B cell (primary cell): Measurements from ENCODE around the gene ZNF648. TPM values are rescaled to one million over a fixed set of nuclear protein-coding genes. Genes with fewer than 3 reads are reported as not detected.

ENCODE experiments used
- ATAC-seq: fragments of 200-7000 bp; cut with Tn5 transposase; one replicate; pipeline ENCODE4 v1.10.0; 2021; ENCODE audit warnings: low read depth, mild to moderate bottlenecking, moderate number of reproducible peaks, moderate library complexity
- CTCF ChIA-PET: fragments of 350-600 bp; sonication (Branson Sonifier 250); formaldehyde crosslinking; loops from one replicate; lab custom pipeline; 2021; ENCODE audit warnings: antibody characterized with exemption, inconsistent platforms; lab: Charles Lee
- POLR2A ChIA-PET: fragments of 350-600 bp; sonication (Branson Sonifier 250); formaldehyde crosslinking; loops from one replicate; lab custom pipeline; 2021; ENCODE audit warnings: antibody characterized with exemption; lab: Charles Lee
- DNase-seq: peaks from one replicate; pipeline ENCODE4 v3.0.0; 2013
- H2AFZ ChIP-seq: 2 replicates; pipeline ENCODE4 v1.6.1; 2012; ENCODE audit warnings: mild to moderate bottlenecking, low read depth, low read length; ENCODE audit not compliant: insufficient read depth, poor library complexity, severe bottlenecking
- H3K27ac ChIP-seq, 2 donors: 1 replicate in 1 of 2; 2 replicates in 1 of 2; pipeline ENCODE4 v1.5.1; 2012 to 2013; ENCODE audit warnings: low read length in 2 of 2, mild to moderate bottlenecking in 2 of 2, moderate library complexity in 1 of 2
- H3K27me3 ChIP-seq, 4 experiments: fragments of 200-600 bp in 1 of 4; sonication (generic) in 1 of 4; replicated peaks in 1 of 4; 1 replicate in 2 of 4; 2 replicates in 2 of 4; pipeline versions ENCODE4 v1.6.1 to v1.7.0; 2013 to 2016; ENCODE audit warnings: low read length in 3 of 4, mild to moderate bottlenecking in 2 of 4, mixed read lengths in 1 of 4, moderate library complexity in 1 of 4; ENCODE audit not compliant: insufficient read depth in 4 of 4, control insufficient read depth in 3 of 4; ENCODE audit errors: control extremely low read depth in 1 of 4
- H3K36me3 ChIP-seq, 2 experiments: replicated peaks in 1 of 2; 1 replicate in 1 of 2; 2 replicates in 1 of 2; pipeline versions ENCODE4 v1.6.1 to v1.7.1; 2013; ENCODE audit warnings: low read length in 1 of 2; ENCODE audit not compliant: insufficient read depth in 2 of 2, control insufficient read depth in 1 of 2; ENCODE audit errors: control extremely low read depth in 1 of 2, extremely low read depth in 1 of 2
- H3K4me1 ChIP-seq, 2 donors: fragments of 200-600 bp in 1 of 2; sonication (generic) in 1 of 2; 1 replicate in 1 of 2; 2 replicates in 1 of 2; pipeline versions ENCODE4 v1.5.1 to v1.6.1; 2013 to 2017; ENCODE audit warnings: low read length in 2 of 2; ENCODE audit not compliant: control insufficient read depth in 2 of 2, insufficient read depth in 2 of 2
- H3K4me2 ChIP-seq: replicated peaks from 2 replicates; pipeline ENCODE3; 2012; ENCODE audit warnings: mild to moderate bottlenecking, low read depth, low read length; ENCODE audit not compliant: poor library complexity, severe bottlenecking
- H3K4me3 ChIP-seq, 5 experiments: fragments of 200-600 bp in 1 of 5; sonication (generic) in 1 of 5; 1 replicate in 3 of 5; 2 replicates in 2 of 5; pipeline versions ENCODE4 v1.5.1 to v1.7.0; 2011 to 2016; ENCODE audit warnings: low read length in 4 of 5, mild to moderate bottlenecking in 4 of 5, low read depth in 2 of 5, control low read depth in 1 of 5, moderate library complexity in 1 of 5; ENCODE audit not compliant: insufficient read depth in 1 of 5; ENCODE audit errors: control extremely low read depth in 1 of 5, extremely low read depth in 1 of 5
- H3K79me2 ChIP-seq: fragments of 200-600 bp; sonication (generic); one replicate; pipeline ENCODE4 v1.6.0; 2016; ENCODE audit warnings: low read length; ENCODE audit not compliant: control insufficient read depth, insufficient read depth
- H3K9ac ChIP-seq: fragments of 200-600 bp; sonication (generic); 2 replicates; pipeline ENCODE4 v1.6.1; 2017; ENCODE audit warnings: mild to moderate bottlenecking, low read length, moderate library complexity
- H3K9me3 ChIP-seq, 3 donors: one replicate each; pipeline versions ENCODE4 v1.6.1 to v1.7.1; 2013; ENCODE audit warnings: low read length in 2 of 3; ENCODE audit not compliant: control insufficient read depth in 2 of 3, insufficient read depth in 1 of 3; ENCODE audit errors: control extremely low read depth in 1 of 3
- H4K20me1 ChIP-seq: 2 replicates; pipeline ENCODE4 v1.6.0; 2012; ENCODE audit warnings: mild to moderate bottlenecking, low read length; ENCODE audit not compliant: insufficient read depth, control insufficient read depth, poor library complexity, severe bottlenecking
- H3K27ac Mint-ChIP-seq: one replicate; pipeline ENCODE4 v1.8.0; 2021; ENCODE audit warnings: mixed read lengths
- H3K27me3 Mint-ChIP-seq: one replicate; pipeline ENCODE4 v1.8.0; 2021; ENCODE audit warnings: mixed read lengths
- H3K4me1 Mint-ChIP-seq: one replicate; pipeline ENCODE4 v1.8.0; 2021; ENCODE audit warnings: mixed read lengths
- H3K4me3 Mint-ChIP-seq: one replicate; pipeline ENCODE4 v1.8.0; 2021; ENCODE audit warnings: mixed read lengths
- H3K9me3 Mint-ChIP-seq: one replicate; pipeline ENCODE4 v1.8.0; 2022; ENCODE audit warnings: mixed read lengths; ENCODE audit not compliant: insufficient read depth
- EZH2 ChIP-seq: IDR thresholded peaks from 2 replicates; pipeline ENCODE4 v1.6.1; 2012; ENCODE audit warnings: borderline replicate concordance, low read depth, mild to moderate bottlenecking, moderate library complexity, low read length; ENCODE audit not compliant: insufficient read depth, poor library complexity, severe bottlenecking
- WGBS: methylation state at CpG from one replicate; pipeline ENCODE4 v1.1.5; 2013; ENCODE audit warnings: missing lambda C conversion rate; ENCODE audit not compliant: insufficient coverage; 5-methylcytosine and 5-hydroxymethylcytosine counted together
- intact Hi-C: fragments of 100-400 bp; cut with micrococcal nuclease; formaldehyde crosslinking; loops from one replicate; pipeline ENCODE4 v1.10.0; 2022
- polyA plus RNA-seq: library from polyadenylated mRNA; depleted of rRNA; stranded (reverse); fragments of >200 nt; gene quantifications from 2 replicates; pipeline ENCODE4 v1.2.3, GENCODE V29; 2012
- total RNA-seq, 2 donors: library from RNA; stranded (reverse); fragments of 120-200 nt in 1 of 2; gene quantifications; 1 replicate in 1 of 2; 2 replicates in 1 of 2; pipeline versions ENCODE4 v1.2.3 to v1.2.4, GENCODE V29; 2013 to 2022
- TF ChIP-seq, protein P1 (sequence below): fragments of 200-600 bp; IDR thresholded peaks from one replicate; pipeline ENCODE4 v1.8.0; 2022; ENCODE audit warnings: antibody characterized with exemption, mild to moderate bottlenecking

Gene ZNF648
- total and polyA plus RNA-seq, 2 donors (not counting 1 experiment from before 2014, with no cell fraction given) = not detected

DNA sequence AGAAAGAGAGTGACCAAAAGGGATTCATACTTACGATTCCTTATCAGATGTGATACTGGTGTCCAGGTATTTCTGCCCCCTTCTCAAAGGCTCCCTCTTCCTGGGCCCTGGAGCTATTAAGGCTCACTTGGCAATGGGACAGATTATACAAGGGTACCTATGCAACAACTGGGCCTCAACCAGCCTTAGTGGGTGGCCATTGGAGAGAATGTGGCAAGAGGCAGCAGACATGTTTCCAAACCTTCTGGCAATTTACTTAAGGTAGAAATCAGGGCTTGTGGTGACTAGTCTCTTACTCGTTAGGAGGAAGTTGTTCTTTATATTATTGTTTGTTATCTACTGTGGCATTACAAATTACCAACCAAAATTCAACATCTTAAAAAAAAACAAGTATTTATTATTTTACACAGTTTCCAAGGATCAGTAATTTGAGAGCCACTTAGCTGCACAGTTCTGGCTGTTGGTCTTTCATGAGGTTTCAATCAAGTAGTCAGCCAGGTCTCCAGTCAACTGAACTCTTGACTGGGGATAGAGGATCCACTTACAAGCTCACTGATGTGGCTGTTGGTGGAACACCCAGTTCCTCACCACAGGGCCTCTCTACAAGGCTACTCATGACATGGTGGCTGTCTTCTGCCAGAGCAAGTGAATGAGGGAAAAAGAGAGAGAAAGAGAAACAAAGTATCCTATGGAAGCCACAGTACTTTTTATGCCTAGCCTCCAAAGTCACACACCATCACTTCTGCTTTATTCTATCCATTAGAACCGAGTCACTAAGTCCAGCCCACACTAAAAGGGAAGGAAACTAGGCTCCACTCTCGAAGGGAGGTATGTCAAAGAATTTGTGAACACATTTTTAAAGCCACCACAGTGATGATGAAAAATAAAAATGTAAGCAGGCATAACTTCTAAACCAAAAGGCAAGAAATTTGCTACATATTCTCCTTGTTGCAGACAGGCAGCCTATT, 10.7 kb downstream of the ZNF648 start:
- Mint-ChIP-seq H3K27ac (no peak overlapping the region), H3K4me1 (no peaks in the 10 kb centered on the region), H3K4me3 (no peak overlapping the region), H3K9me3 (peaks cover 6% of the 10 kb centered on the region), H3K27me3 (peaks cover 11% of the 10 kb centered on the region)
- Histone ChIP-seq H3K36me3 (no peaks in the 10 kb centered on the region), H3K9me3 (peaks cover 0 to 8% (median 0%) of the 10 kb centered on the region in 3 donors), H3K27ac (no peak overlapping the region), H3K27me3 (peaks cover 0 to 5% (median under 1%) of the 10 kb centered on the region in 4 experiments), H3K79me2 (no peaks in the 10 kb centered on the region), H4K20me1 (no peaks in the 10 kb centered on the region), H3K4me2 (no peak overlapping the region), H3K4me1 (no peaks in the 10 kb centered on the region), H2AFZ (no peak overlapping the region), H3K4me3 (no peak overlapping the region), H3K9ac (no peak overlapping the region)
- ChIA-PET POLR2A (no interaction called here), CTCF (interaction anchor here (5.4 kb wide), 1 partner anchor 572 kb away, joined by 82 read pairs; no protein-coding TSS in a partner anchor)
- DNase-seq (no peak), ATAC-seq (no peak)
- WGBS = no CpG with 5 or more reads among the region's 4 CpGs
- intact Hi-C loops = no loop called here
- no peak for TF ChIP-seq EZH2
- TF ChIP-seq, protein P1, sequence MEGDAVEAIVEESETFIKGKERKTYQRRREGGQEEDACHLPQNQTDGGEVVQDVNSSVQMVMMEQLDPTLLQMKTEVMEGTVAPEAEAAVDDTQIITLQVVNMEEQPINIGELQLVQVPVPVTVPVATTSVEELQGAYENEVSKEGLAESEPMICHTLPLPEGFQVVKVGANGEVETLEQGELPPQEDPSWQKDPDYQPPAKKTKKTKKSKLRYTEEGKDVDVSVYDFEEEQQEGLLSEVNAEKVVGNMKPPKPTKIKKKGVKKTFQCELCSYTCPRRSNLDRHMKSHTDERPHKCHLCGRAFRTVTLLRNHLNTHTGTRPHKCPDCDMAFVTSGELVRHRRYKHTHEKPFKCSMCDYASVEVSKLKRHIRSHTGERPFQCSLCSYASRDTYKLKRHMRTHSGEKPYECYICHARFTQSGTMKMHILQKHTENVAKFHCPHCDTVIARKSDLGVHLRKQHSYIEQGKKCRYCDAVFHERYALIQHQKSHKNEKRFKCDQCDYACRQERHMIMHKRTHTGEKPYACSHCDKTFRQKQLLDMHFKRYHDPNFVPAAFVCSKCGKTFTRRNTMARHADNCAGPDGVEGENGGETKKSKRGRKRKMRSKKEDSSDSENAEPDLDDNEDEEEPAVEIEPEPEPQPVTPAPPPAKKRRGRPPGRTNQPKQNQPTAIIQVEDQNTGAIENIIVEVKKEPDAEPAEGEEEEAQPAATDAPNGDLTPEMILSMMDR = no peak

DNA sequence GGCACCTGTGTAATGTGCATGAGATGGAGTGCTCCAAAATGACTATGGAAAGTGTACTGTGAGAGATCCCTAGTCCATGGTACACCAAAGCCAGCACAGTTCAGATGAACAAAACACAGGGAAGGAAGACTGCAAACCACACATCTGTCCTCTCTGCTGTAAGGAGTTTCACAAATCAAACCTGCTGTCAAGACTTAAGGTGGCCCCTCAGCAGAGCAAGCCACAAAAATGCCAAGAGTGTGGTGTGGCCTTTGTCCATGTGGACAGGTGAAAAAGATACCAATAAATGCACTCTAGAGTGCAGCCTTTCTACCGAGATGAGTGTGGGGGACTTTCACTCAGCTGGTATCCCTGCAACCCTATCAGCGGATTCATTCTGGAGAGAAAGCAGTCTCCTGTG, 12.9 kb downstream of the ZNF648 start:
- no peaks in the 10 kb centered on the region for H3K79me2 ChIP-seq
- DNase-seq (no peak), ATAC-seq (no peak)
- no peak overlapping the region for H3K4me2 ChIP-seq
- ChIA-PET POLR2A (no interaction called here), CTCF (interaction anchor here (1.1 kb wide), 1 partner anchor 570 kb away, joined by 4 read pairs; no protein-coding TSS in a partner anchor)
- H3K4me1 ChIP-seq = no peaks in the 10 kb centered on the region
- intact Hi-C loops = no loop called here
- no peaks in the 10 kb centered on the region for H3K4me1 Mint-ChIP-seq
- H3K4me3 ChIP-seq = no peak overlapping the region
- WGBS = 83% methylated on average over 1 of the region's 2 CpGs
- peaks cover 12% of the 10 kb centered on the region for H3K9me3 Mint-ChIP-seq
- H3K27ac ChIP-seq = no peak overlapping the region
- H3K27me3 Mint-ChIP-seq = peaks cover 12% of the 10 kb centered on the region
- TF ChIP-seq EZH2 = no peak
- TF ChIP-seq, protein P1 = no peak
- no peak overlapping the region for H3K4me3 Mint-ChIP-seq
- H3K27me3 ChIP-seq = peaks cover 0 to under 1% (median 0%) of the 10 kb centered on the region in 4 experiments
- H2AFZ ChIP-seq = no peak overlapping the region
- H3K36me3 ChIP-seq = no peaks in the 10 kb centered on the region
- no peak overlapping the region for H3K9ac ChIP-seq
- H3K27ac Mint-ChIP-seq = no peak overlapping the region
- H3K9me3 ChIP-seq = peaks cover 2 to 20% (median 3%) of the 10 kb centered on the region in 3 donors
- no peaks in the 10 kb centered on the region for H4K20me1 ChIP-seq
